ENCODE data around the gene NLRC5.

Gene NLRC5

GRCh38 chr16:56946767-56947603, 42.4 kb upstream of the NLRC5 start:
- ATAC-seq: no peak; the same call in 2 of the 3 replicates
- TF ChIP-seq GLIS3 (CRISPR knock-in tag; IDR thresholded peaks at IDR 0.05) (no peak), PATZ1 (CRISPR knock-in tag; IDR thresholded peaks at IDR 0.05; ENCODE audit: borderline replicate concordance) (no peak), TOX (CRISPR knock-in tag; IDR thresholded peaks at IDR 0.05; ENCODE audit: borderline replicate concordance) (no peak), ZFP30 (CRISPR knock-in tag; IDR thresholded peaks at IDR 0.05) (no peak), TCF4 (CRISPR knock-in tag; IDR thresholded peaks at IDR 0.05; ENCODE audit: borderline replicate concordance) (no peak), ZC3H10 (CRISPR knock-in tag; IDR thresholded peaks at IDR 0.05) (no peak), SNAI2 (CRISPR knock-in tag; IDR thresholded peaks at IDR 0.05) (no peak), ARNTL (CRISPR knock-in tag; IDR thresholded peaks at IDR 0.05; ENCODE audit: borderline replicate concordance, low read depth) (no peak), RARB (CRISPR knock-in tag; IDR thresholded peaks at IDR 0.05) (no peak), ZNF8 (CRISPR knock-in tag; IDR thresholded peaks at IDR 0.05) (no peak), CREB5 (CRISPR knock-in tag; IDR thresholded peaks at IDR 0.05; ENCODE audit: low read depth) (no peak), BACH2 (CRISPR knock-in tag; IDR thresholded peaks at IDR 0.05; ENCODE audit: borderline replicate concordance) (no peak), ISL1 (CRISPR knock-in tag; IDR thresholded peaks at IDR 0.05) (no peak), OSR1 (CRISPR knock-in tag; IDR thresholded peaks at IDR 0.05) (no peak), TSHZ2 (CRISPR knock-in tag; IDR thresholded peaks at IDR 0.05) (no peak), ZNF565 (CRISPR knock-in tag; conservative IDR thresholded peaks at IDR 0.05; ENCODE audit: low read depth) (no peak), CSRNP3 (CRISPR knock-in tag; IDR thresholded peaks at IDR 0.05) (no peak), PPARA (CRISPR knock-in tag; IDR thresholded peaks at IDR 0.05; ENCODE audit: borderline replicate concordance) (no peak), ZNF70 (CRISPR knock-in tag; IDR thresholded peaks at IDR 0.05) (no peak), ESRRG (CRISPR knock-in tag; IDR thresholded peaks at IDR 0.05) (no peak)

GRCh38 chr16:56947604-56947995, 41.8 kb upstream of the NLRC5 start:
- ATAC-seq: no peak
- no peak for TF ChIP-seq ZFP3 (CRISPR knock-in tag; IDR thresholded peaks at IDR 0.05)
- no peak for TF ChIP-seq ZFP30 (CRISPR knock-in tag; IDR thresholded peaks at IDR 0.05)
- no peak for TF ChIP-seq TSHZ2 (CRISPR knock-in tag; IDR thresholded peaks at IDR 0.05)
- TF ChIP-seq ISL1 (CRISPR knock-in tag; IDR thresholded peaks at IDR 0.05): no peak
- no peak for TF ChIP-seq TOX (CRISPR knock-in tag; IDR thresholded peaks at IDR 0.05; ENCODE audit: borderline replicate concordance)
- TF ChIP-seq CSRNP3 (CRISPR knock-in tag; IDR thresholded peaks at IDR 0.05): no peak
- TF ChIP-seq POU6F1 (CRISPR knock-in tag; IDR thresholded peaks at IDR 0.05; ENCODE audit: borderline replicate concordance, low read depth): no peak
- no peak for TF ChIP-seq PATZ1 (CRISPR knock-in tag; IDR thresholded peaks at IDR 0.05; ENCODE audit: borderline replicate concordance)
- TF ChIP-seq ZC3H10 (CRISPR knock-in tag; IDR thresholded peaks at IDR 0.05): no peak
- no peak for TF ChIP-seq PPARA (CRISPR knock-in tag; IDR thresholded peaks at IDR 0.05; ENCODE audit: borderline replicate concordance)
- no peak for TF ChIP-seq ZNF565 (CRISPR knock-in tag; conservative IDR thresholded peaks at IDR 0.05; ENCODE audit: low read depth)
- TF ChIP-seq GLIS3 (CRISPR knock-in tag; IDR thresholded peaks at IDR 0.05): no peak
- TF ChIP-seq ARNTL (CRISPR knock-in tag; IDR thresholded peaks at IDR 0.05; ENCODE audit: borderline replicate concordance, low read depth): no peak
- no peak for TF ChIP-seq TCF4 (CRISPR knock-in tag; IDR thresholded peaks at IDR 0.05; ENCODE audit: borderline replicate concordance)

All from SK-N-SH treated with all-trans-retinoic acid at 6 μM for 48 hours (cell line).